GM21515 (cell line): ENCODE data around the gene EME2.

ENCODE experiments used
- ATAC-seq: cut with Tn5 transposase; IDR thresholded peaks from one replicate; pipeline ENCODE4 v1.9.1; 2021; ENCODE audit not compliant: unreplicated experiment

EME2 gene

GRCh38 chr16:1817716-1818115, 45.1 kb downstream of the EME2 start:
- ATAC-seq: no peak

GRCh38 chr16:1818204-1818872, 45.7 kb downstream of the EME2 start:
- no peak for ATAC-seq

- no peak for ATAC-seq
Measured at GRCh38 chr16:1818873-1819525, 46.4 kb downstream of the EME2 start.

GRCh38 chr16:1819611-1820010, 47.0 kb downstream of the EME2 start:
- ATAC-seq: no peak

GRCh38 chr16:1820096-1820945, 47.7 kb downstream of the EME2 start:
- ATAC-seq: no peak

- ATAC-seq: no peak
Measured at GRCh38 chr16:1820946-1821290, 48.3 kb downstream of the EME2 start.

- ATAC-seq: no peak
Measured at GRCh38 chr16:1821861-1822611, 49.4 kb downstream of the EME2 start.

GRCh38 chr16:1822801-1823200, 50.2 kb downstream of the EME2 start:
- ATAC-seq: no peak

GRCh38 chr16:1823821-1824220, 51.2 kb downstream of the EME2 start:
- no peak for ATAC-seq

- no peak for ATAC-seq
Measured at GRCh38 chr16:1825381-1825863, 52.8 kb downstream of the EME2 start.
